ENCODE measurements around the gene EAPP.
"Not testable (repeated sequence)": the region's sequence is repeated elsewhere in the genome, so short reads cannot be mapped to it uniquely, and the experiment has no call there.

GRCh38 chr14:34476036-34476435 lies 63.5 kb downstream of the EAPP start:
- TF ChIP-seq, protein P1, sequence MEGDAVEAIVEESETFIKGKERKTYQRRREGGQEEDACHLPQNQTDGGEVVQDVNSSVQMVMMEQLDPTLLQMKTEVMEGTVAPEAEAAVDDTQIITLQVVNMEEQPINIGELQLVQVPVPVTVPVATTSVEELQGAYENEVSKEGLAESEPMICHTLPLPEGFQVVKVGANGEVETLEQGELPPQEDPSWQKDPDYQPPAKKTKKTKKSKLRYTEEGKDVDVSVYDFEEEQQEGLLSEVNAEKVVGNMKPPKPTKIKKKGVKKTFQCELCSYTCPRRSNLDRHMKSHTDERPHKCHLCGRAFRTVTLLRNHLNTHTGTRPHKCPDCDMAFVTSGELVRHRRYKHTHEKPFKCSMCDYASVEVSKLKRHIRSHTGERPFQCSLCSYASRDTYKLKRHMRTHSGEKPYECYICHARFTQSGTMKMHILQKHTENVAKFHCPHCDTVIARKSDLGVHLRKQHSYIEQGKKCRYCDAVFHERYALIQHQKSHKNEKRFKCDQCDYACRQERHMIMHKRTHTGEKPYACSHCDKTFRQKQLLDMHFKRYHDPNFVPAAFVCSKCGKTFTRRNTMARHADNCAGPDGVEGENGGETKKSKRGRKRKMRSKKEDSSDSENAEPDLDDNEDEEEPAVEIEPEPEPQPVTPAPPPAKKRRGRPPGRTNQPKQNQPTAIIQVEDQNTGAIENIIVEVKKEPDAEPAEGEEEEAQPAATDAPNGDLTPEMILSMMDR (IDR thresholded peaks at IDR 0.05) = not testable (repeated sequence)
- TF ChIP-seq POLR2A (IDR thresholded peaks at IDR 0.05) = not testable (repeated sequence)
